ENCODE data around the gene NCOA3.

DNA sequence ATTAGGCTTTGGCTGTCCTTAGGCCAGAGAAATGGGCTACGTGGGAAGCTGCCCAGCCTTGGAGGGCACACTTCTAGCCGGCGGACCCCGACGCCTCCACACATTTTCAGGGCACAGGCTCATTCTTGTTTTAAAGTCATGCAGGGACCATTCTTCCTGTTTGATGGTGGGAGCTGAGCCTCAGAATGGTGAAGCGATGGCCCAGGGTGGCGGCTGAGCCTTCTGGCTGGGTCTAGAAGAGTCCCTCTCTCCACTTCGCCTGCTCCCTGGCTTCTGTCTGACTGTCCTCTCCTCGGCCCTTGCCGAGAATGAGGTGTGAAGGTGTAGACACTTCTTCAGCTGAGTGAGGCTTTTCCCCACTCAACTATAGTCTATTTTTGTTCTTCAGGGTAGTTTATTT lies 169.2 kb downstream of the NCOA3 start:
- TF ChIP-seq, protein P1, sequence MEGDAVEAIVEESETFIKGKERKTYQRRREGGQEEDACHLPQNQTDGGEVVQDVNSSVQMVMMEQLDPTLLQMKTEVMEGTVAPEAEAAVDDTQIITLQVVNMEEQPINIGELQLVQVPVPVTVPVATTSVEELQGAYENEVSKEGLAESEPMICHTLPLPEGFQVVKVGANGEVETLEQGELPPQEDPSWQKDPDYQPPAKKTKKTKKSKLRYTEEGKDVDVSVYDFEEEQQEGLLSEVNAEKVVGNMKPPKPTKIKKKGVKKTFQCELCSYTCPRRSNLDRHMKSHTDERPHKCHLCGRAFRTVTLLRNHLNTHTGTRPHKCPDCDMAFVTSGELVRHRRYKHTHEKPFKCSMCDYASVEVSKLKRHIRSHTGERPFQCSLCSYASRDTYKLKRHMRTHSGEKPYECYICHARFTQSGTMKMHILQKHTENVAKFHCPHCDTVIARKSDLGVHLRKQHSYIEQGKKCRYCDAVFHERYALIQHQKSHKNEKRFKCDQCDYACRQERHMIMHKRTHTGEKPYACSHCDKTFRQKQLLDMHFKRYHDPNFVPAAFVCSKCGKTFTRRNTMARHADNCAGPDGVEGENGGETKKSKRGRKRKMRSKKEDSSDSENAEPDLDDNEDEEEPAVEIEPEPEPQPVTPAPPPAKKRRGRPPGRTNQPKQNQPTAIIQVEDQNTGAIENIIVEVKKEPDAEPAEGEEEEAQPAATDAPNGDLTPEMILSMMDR (IDR thresholded peaks at IDR 0.05), result no peak
- TF ChIP-seq POLR2A (IDR thresholded peaks at IDR 0.05), result no peak

Data from esophagus squamous epithelium (tissue), 4 donors.